HuH-7 (cell line): ENCODE measurements around the gene PUSL1.

Experiments
- DNase-seq: peaks from one replicate; pipeline ENCODE4 v3.0.0; 2011; ENCODE audit warnings: low spot score

Gene PUSL1

GRCh38 chr1:1280782-1281481, 27.5 kb upstream of the PUSL1 start:
- DNase-seq, result no peak

- no peak for DNase-seq
These were observed 26.7 kb upstream of the PUSL1 start for GRCh38 chr1:1281533-1282321.

DNA sequence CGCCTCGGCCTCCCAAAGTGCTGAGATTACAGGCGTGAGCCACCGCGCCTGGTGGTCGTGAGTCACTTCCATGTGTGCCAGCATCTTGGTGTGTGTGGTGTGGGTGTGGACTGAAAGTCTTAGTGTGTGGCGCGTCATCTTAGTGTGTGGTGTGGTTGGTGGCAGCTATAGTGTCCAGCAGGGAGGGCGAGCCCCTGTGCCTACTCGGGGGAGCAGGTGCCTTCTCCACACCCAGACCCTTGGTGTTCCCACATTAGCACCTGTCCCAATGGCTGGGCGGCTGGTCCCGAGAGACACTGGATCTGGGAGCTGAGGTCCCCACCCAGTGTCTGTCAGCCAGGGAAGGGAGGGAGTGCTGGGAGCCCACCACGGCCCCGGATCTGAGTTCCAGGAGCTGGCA, 25.4 kb upstream of the PUSL1 start:
- DNase-seq, result no peak

- DNase-seq, result peak; percentile 75
These were observed 24.6 kb upstream of the PUSL1 start for GRCh38 chr1:1283821-1284220.

GRCh38 chr1:1284221-1285101, 23.9 kb upstream of the PUSL1 start:
- DNase-seq, result no peak

DNA sequence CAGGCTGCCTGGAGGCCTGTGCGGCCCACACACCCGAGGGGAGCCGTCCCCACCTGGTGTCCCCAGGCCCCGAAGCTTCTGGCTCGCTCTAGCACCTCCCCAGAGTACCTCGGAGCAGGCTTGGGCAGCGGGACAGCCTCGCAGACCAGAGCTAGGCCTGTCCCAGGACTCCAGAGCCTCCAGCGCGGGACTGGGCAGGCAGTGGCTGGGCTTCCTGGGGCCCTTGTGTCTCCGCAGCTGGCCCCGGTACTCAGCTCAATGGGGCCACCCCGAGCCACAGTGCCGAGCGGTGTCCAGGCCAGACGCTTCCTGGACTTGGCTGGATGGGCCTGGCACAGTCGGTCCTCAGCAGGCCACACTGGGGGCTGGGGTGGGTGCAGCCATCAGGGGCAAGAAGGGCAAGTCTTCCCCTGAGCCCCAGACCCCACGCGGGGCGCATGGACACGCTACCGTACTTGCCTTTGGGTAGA, 23.3 kb upstream of the PUSL1 start:
- DNase-seq, result no peak

- no peak for DNase-seq
These were observed 22.6 kb upstream of the PUSL1 start for GRCh38 chr1:1285611-1286311.

GRCh38 chr1:1286313-1287261, 21.8 kb upstream of the PUSL1 start:
- DNase-seq, result no peak

- DNase-seq, result no peak
These were observed 20.9 kb upstream of the PUSL1 start for GRCh38 chr1:1287288-1288110.

- peak; percentile 95 for DNase-seq
These were observed 18.1 kb upstream of the PUSL1 start for GRCh38 chr1:1290238-1290731.

- DNase-seq, result no peak
These were observed 17.3 kb upstream of the PUSL1 start for GRCh38 chr1:1291023-1291528.

DNA sequence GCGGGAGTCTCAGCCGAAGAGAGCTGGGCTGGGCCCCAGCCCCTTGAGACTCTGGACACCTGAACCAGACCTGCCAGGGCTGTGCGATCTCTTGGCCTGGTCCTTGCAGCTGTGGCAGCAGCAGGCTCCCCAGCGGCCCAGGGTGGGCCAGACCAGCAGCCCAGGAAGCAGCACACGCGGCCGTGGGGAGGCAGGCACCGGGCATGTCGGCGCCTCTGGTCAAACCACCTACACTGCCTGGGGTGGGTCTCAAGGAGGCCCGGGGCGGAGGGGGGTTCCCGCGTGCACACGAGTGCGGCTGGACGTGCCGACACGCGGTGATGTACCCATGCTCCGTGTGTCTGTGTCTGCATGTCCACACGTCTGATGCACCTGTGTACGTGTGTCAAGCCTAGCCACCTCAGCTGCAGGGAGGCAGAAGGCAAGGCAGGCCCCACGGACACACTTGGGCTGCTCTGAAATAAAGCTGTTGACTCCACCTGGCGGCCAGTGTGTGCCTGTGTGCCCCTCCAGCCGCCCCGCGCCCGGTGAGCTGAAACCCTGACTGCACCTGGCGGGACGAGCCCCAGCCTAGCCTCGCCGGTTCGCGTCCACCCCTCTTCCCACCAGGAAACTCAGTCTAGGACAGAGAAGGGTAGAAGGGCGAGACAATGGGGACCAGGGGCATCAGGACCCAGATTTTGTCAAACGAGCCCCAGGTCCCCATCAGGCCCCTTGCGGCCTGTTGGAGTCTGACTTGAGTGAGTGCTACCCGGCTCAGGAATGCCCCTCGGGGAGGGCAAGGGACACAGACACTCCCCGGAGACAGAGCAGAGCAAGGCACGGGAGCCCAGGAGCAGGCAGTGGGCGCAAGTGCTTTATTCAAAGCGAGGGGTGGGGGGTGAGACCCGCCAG, 16.6 kb upstream of the PUSL1 start:
- DNase-seq, result peak; percentile 88

DNA sequence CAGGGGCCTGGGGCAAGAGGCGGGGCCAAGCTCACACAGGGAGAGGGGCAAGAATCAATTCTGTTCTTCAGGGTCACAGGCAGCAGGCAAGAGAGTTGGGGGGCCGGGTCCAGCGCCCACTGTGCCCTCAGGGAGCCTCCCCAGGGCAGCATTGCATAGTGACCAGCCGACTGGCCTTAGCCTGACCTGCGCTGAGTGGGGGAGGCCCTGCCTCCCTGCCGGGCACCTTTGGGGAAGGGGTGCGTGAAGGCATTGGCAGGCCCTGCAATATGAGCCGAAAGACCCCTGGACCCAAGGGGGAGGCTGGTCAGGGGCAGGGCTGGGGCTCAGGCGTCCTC, 16.0 kb upstream of the PUSL1 start:
- DNase-seq, result no peak

DNA sequence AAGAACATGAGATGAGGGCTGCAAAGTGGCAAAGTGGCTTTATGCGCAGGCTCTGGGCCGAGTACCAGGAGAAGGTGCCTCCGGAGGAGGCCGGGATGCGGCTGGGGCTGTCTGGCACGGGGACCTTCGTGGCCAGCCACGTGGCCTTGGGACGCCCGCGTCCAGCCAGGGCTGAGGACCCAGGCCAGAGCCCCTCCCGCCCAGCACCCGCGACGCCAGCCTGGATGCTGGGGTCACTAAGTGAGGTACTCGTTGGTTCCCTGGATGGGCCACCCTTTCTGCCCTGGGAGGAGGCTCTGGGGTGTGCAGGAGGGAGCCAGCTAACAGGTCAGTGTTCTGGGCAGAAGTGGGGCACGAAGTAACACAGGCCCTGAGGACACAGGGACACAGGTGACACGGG, 15.5 kb upstream of the PUSL1 start:
- no peak for DNase-seq

GRCh38 chr1:1293263-1294249, 14.8 kb upstream of the PUSL1 start:
- no peak for DNase-seq

DNA sequence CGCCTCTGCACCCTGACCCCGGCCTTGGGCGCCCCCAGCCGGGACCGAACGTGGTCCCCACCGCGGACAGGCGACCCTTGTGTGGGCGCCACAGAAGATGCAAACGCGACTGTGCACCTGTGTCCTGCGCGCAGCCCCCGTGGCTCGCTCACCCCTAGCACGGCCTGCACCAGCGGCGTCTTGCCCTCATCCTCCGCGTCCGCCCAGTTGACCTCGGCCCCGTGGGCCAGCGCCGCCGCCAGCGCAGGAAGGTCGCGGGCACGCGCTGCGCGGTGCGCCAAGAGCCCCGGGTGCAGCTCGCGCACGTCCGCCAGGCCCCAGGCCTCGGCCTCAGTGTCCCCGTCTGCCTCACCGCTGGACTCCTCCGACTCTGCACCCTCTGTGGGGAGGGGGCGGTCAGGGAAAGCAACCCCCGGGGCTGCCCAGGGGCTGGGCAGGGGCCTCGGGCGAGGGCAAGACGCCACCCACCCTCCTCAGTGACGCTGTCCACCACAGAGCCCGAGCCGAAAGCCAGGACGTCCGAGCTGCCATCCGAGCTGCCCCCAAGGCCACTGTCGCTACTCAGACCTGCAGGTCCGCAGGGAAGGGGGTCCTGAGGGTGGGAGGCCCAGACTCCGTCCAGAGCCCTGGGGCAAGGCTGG, 14.0 kb upstream of the PUSL1 start:
- no peak for DNase-seq
